ENCODE measurements around the gene PHLDA1. TPM values are rescaled to one million over a fixed set of nuclear protein-coding genes. Genes with fewer than 3 reads are reported as not detected.

Gene PHLDA1
- total RNA-seq (2014; rRNA removed; shearing (Covaris generic)): 155 and 184 TPM in 2 replicates
- 274 and 370 TPM in 2 replicates for polyA plus RNA-seq (2015; cell fraction: cytosol; rRNA removed)
- 246 and 289 TPM in 2 replicates for polyA plus RNA-seq (2015; cell fraction: nucleus; rRNA removed)

GRCh38 chr12:76031414-76032042 is at the start of gene PHLDA1:
PHLDA1 (minus strand) TSS chr12:76031776.
- DNase-seq (ENCODE audit: low read depth): peak; percentile 98

- peak; percentile 24 for DNase-seq (ENCODE audit: low read depth)
Measured at GRCh38 chr12:76080729-76081415, 49.3 kb upstream of the PHLDA1 start.

- DNase-seq (ENCODE audit: low read depth): no peak
Measured at GRCh38 chr12:76080017-76080728, 48.6 kb upstream of the PHLDA1 start.

- DNase-seq (ENCODE audit: low read depth): no peak
Measured at GRCh38 chr12:76078748-76079147, 47.2 kb upstream of the PHLDA1 start.

- no peak for DNase-seq (ENCODE audit: low read depth)
Measured at GRCh38 chr12:76075448-76075847, 43.9 kb upstream of the PHLDA1 start.

- DNase-seq (ENCODE audit: low read depth): no peak
Measured at GRCh38 chr12:76074701-76075336, 43.2 kb upstream of the PHLDA1 start.

- no peak for DNase-seq (ENCODE audit: low read depth)
Measured at GRCh38 chr12:76073561-76073960, 42.0 kb upstream of the PHLDA1 start.

- DNase-seq (ENCODE audit: low read depth): no peak
Measured at GRCh38 chr12:76072568-76072967, 41.0 kb upstream of the PHLDA1 start.

- no peak for DNase-seq (ENCODE audit: low read depth)
Measured at GRCh38 chr12:76069339-76069738, 37.8 kb upstream of the PHLDA1 start.

GRCh38 chr12:76065917-76066316 is 34.3 kb upstream of the PHLDA1 start:
- DNase-seq (ENCODE audit: low read depth): no peak

GRCh38 chr12:76064904-76065303 is 33.3 kb upstream of the PHLDA1 start:
- no peak for DNase-seq (ENCODE audit: low read depth)

GRCh38 chr12:76060111-76060510 is 28.5 kb upstream of the PHLDA1 start:
- DNase-seq (ENCODE audit: low read depth): no peak

GRCh38 chr12:76057326-76057725 is 25.8 kb upstream of the PHLDA1 start:
- DNase-seq (ENCODE audit: low read depth): no peak

- no peak for DNase-seq (ENCODE audit: low read depth)
Measured at GRCh38 chr12:76055393-76055792, 23.8 kb upstream of the PHLDA1 start.

- DNase-seq (ENCODE audit: low read depth): no peak
Measured at GRCh38 chr12:76049575-76050251, 18.1 kb upstream of the PHLDA1 start.

- DNase-seq (ENCODE audit: low read depth): no peak
Measured at GRCh38 chr12:76047742-76048141, 16.2 kb upstream of the PHLDA1 start.

GRCh38 chr12:76047060-76047459 is 15.5 kb upstream of the PHLDA1 start:
- no peak for DNase-seq (ENCODE audit: low read depth)

GRCh38 chr12:76043377-76043776 is 11.8 kb upstream of the PHLDA1 start:
- no peak for DNase-seq (ENCODE audit: low read depth)

GRCh38 chr12:76042147-76042546 is 10.6 kb upstream of the PHLDA1 start:
- DNase-seq (ENCODE audit: low read depth): no peak

- no peak for DNase-seq (ENCODE audit: low read depth)
Measured at GRCh38 chr12:76041406-76041805, 9.8 kb upstream of the PHLDA1 start.

GRCh38 chr12:76040461-76040860 is 8.9 kb upstream of the PHLDA1 start:
- DNase-seq (ENCODE audit: low read depth): no peak
